PC-9 (cell line): Measurements from ENCODE around the gene TBC1D2B.

ENCODE experiments used
- EZH2 ChIP-seq: fragments of 200-600 bp; sonication (generic); IDR thresholded peaks from 2 replicates; pipeline ENCODE4 v1.8.0; 2017; ENCODE audit warnings: antibody characterized with exemption, low read depth
- TF ChIP-seq, protein P1 (sequence below): fragments of 200-600 bp; sonication (generic); conservative IDR thresholded peaks from 2 replicates; pipeline ENCODE4 v1.6.1; 2017; ENCODE audit warnings: mixed run types, antibody characterized with exemption, mild to moderate bottlenecking, moderate library complexity

DNA sequence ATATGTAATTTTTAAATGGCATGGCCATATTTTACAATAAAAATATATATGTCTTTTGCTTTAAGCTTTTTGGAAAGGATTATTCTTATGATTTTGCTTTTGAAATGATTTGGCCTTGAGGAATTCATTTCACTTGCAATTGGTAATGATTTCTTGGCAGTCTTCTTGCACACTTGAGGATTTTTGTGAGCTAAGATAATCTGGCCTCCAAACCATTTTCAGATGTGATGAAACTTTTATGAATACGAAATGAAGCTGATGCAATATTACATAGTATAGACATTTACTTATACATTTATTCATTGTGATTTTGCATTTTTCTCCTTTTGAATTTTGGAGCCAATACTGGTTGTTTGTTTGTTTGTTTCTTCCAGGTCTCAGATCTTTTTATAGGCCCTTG is 8.4 kb upstream of the TBC1D2B start:
- TF ChIP-seq, protein P1, sequence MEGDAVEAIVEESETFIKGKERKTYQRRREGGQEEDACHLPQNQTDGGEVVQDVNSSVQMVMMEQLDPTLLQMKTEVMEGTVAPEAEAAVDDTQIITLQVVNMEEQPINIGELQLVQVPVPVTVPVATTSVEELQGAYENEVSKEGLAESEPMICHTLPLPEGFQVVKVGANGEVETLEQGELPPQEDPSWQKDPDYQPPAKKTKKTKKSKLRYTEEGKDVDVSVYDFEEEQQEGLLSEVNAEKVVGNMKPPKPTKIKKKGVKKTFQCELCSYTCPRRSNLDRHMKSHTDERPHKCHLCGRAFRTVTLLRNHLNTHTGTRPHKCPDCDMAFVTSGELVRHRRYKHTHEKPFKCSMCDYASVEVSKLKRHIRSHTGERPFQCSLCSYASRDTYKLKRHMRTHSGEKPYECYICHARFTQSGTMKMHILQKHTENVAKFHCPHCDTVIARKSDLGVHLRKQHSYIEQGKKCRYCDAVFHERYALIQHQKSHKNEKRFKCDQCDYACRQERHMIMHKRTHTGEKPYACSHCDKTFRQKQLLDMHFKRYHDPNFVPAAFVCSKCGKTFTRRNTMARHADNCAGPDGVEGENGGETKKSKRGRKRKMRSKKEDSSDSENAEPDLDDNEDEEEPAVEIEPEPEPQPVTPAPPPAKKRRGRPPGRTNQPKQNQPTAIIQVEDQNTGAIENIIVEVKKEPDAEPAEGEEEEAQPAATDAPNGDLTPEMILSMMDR: no peak
- TF ChIP-seq EZH2: no peak
